ENCODE measurements around the gene SLC2A4.

Gene SLC2A4

DNA sequence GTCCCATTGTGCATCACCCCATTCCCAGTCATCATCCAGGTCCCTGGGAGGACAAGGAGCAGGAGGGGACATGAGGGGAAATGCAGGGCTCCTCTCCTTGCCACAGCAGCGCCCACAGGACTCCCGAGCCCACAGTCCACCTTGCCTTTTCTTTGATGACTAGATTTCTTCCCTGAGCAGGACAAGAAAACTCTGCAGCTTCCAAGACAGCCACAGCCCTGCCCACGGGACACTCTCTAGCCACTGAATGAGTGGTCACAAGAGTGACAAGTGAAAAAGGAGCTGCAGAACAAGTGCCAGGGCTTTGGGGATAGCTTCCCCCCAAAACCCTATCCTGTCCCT, 42.9 kb downstream of the SLC2A4 start:
- Histone ChIP-seq H3K4me1 (no peaks in the 10 kb centered on the region), H3K36me3 (peaks cover 23% of the 10 kb centered on the region), H3K9me3 (no peaks in the 10 kb centered on the region), H3K27me3 (no peaks in the 10 kb centered on the region), H3K4me3 (ENCODE audit: low read depth, low read length) (no peak overlapping the region)
- no peak for DNase-seq
- TF ChIP-seq, protein P1, sequence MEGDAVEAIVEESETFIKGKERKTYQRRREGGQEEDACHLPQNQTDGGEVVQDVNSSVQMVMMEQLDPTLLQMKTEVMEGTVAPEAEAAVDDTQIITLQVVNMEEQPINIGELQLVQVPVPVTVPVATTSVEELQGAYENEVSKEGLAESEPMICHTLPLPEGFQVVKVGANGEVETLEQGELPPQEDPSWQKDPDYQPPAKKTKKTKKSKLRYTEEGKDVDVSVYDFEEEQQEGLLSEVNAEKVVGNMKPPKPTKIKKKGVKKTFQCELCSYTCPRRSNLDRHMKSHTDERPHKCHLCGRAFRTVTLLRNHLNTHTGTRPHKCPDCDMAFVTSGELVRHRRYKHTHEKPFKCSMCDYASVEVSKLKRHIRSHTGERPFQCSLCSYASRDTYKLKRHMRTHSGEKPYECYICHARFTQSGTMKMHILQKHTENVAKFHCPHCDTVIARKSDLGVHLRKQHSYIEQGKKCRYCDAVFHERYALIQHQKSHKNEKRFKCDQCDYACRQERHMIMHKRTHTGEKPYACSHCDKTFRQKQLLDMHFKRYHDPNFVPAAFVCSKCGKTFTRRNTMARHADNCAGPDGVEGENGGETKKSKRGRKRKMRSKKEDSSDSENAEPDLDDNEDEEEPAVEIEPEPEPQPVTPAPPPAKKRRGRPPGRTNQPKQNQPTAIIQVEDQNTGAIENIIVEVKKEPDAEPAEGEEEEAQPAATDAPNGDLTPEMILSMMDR (IDR thresholded peaks at IDR 0.05; ENCODE audit: low read depth, low read length): no peak

DNA sequence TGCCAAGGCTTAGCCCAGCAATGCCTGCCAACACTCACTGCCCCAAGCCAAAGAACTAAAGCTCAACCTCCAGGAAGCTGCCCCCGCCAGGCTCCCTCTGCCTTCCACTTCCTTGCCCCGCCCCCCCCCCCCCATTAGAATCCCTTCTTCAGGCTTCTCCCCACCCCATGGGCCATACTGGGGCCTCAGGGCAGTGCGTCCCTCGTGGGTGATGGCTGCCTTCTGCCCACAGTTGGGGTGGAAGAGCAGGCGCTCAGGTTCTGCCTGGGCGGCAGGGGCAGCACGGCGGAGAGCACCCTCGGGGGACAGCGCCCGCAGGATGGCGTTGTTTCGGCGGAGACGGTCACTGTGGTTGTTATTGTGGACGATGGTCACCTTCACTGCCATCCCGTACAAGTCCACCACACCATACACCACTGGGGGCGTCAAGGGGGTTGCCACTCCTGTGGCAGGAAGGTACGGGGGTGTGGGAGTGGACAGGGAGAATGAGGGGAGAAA, 43.6 kb downstream of the SLC2A4 start:
- H3K36me3 ChIP-seq: peaks cover 23% of the 10 kb centered on the region
- no peak overlapping the region for H3K4me3 ChIP-seq (ENCODE audit: low read depth, low read length)
- no peaks in the 10 kb centered on the region for H3K4me1 ChIP-seq
- no peak for DNase-seq
- H3K9me3 ChIP-seq: no peaks in the 10 kb centered on the region
- H3K27me3 ChIP-seq: no peaks in the 10 kb centered on the region
- TF ChIP-seq, protein P1 (IDR thresholded peaks at IDR 0.05; ENCODE audit: low read depth, low read length): no peak

DNA sequence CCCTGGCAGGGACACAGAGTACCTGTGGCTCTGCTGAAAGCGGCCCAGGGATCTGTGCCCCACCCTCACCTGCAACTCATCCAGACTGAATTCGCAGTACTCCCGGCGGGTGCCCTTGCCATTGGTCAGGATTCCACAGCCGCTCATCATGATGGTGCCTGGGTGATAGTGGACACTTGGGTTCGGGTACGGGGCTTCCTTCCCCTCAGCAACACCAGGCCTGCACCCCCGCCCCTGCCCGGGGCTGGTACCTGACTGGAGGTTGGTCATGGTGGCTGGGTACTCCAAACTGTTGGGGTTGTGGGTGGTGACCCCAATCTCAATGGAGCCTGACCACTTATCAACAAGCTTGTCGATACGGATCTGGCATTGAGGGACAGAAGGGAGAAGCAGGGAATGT, 44.7 kb downstream of the SLC2A4 start:
- peaks cover 23% of the 10 kb centered on the region for H3K36me3 ChIP-seq
- H3K4me1 ChIP-seq: no peaks in the 10 kb centered on the region
- H3K9me3 ChIP-seq: no peaks in the 10 kb centered on the region
- no peak overlapping the region for H3K4me3 ChIP-seq (ENCODE audit: low read depth, low read length)
- H3K27me3 ChIP-seq: no peaks in the 10 kb centered on the region
- no peak for DNase-seq
- TF ChIP-seq, protein P1 (IDR thresholded peaks at IDR 0.05; ENCODE audit: low read depth, low read length): no peak

DNA sequence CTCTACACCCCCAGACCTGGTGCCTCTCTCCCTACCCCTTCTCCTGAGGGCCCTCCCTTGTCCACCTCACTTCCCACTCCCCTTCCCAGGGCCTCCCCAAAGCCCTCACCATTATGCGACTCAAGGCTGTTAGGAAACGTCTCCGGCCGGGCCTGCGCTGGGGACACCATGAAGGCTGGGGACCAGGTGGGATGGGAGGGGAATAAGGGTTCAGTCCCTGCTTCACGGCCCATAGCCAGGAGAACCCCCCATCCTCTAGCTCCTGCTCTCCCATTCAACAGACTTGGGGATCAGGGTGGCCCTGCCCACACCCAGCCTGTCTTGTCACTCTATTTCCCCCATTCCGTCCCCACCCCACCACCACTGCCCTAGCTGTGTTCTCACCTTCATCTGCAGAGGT, 45.5 kb downstream of the SLC2A4 start:
- Histone ChIP-seq H3K36me3 (peaks cover 20% of the 10 kb centered on the region), H3K9me3 (no peaks in the 10 kb centered on the region), H3K4me3 (ENCODE audit: low read depth, low read length) (no peak overlapping the region), H3K27me3 (no peaks in the 10 kb centered on the region), H3K4me1 (no peaks in the 10 kb centered on the region)
- no peak for DNase-seq
- TF ChIP-seq, protein P1 (IDR thresholded peaks at IDR 0.05; ENCODE audit: low read depth, low read length): no peak

DNA sequence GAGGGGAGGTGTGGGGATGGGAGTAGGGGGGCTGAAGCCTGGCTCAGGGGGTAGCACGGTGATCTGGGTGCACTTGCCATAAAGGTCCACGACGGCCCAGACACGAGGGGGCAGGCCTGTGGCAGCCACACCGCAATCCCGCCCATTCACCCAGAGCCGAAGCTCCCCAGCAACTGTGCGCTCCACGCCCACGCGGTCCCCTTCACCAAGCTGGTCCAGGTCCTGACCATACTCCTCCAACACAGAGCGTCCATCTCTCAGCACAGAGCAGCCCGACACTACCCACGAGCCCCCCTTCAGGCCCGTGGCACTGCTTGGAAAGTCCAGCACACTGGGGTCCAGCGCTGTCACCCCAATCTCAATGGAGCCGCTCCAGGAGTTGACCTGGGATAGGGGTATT, 46.0 kb downstream of the SLC2A4 start:
- no peak overlapping the region for H3K4me3 ChIP-seq (ENCODE audit: low read depth, low read length)
- H3K27me3 ChIP-seq: no peaks in the 10 kb centered on the region
- H3K9me3 ChIP-seq: no peaks in the 10 kb centered on the region
- no peak for DNase-seq
- TF ChIP-seq, protein P1 (IDR thresholded peaks at IDR 0.05; ENCODE audit: low read depth, low read length): no peak
- H3K36me3 ChIP-seq: peaks cover 15% of the 10 kb centered on the region
- H3K4me1 ChIP-seq: no peaks in the 10 kb centered on the region

DNA sequence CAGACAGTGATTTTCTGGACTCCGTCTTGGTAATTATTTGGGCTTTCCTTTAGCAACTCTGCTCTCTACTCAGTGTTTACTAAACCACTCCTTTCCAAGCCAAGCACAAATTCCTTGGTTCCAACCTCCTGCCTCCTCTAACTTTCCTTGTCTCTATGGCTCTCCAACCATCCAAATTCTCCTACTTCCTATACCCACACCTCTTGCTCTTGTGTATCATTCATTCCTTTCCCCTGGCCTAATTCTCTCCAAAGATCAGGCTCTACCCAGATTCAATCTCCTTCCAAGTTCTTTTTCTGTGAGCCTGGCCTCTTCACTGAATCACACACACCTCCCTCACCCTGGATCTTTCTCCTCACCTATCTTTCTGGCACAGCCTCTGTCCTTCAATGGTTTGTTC, 46.5 kb downstream of the SLC2A4 start:
- Histone ChIP-seq H3K27me3 (no peaks in the 10 kb centered on the region), H3K36me3 (peaks cover 11% of the 10 kb centered on the region), H3K4me1 (no peaks in the 10 kb centered on the region), H3K4me3 (ENCODE audit: low read depth, low read length) (peak overlapping the region; percentile 80), H3K9me3 (no peaks in the 10 kb centered on the region)
- TF ChIP-seq, protein P1 (IDR thresholded peaks at IDR 0.05; ENCODE audit: low read depth, low read length): no peak
- DNase-seq: no peak
